IMR-90 (cell line): ENCODE data around the gene TPRKB. TPM values are rescaled to one million over a fixed set of nuclear protein-coding genes. Genes with fewer than 3 reads are reported as not detected.
"Not testable (repeated sequence)": the region's sequence is repeated elsewhere in the genome, so short reads cannot be mapped to it uniquely, and the experiment has no call there.

Experiments
- ATAC-seq: fragments of 200-7000 bp; cut with Tn5 transposase; 2 replicates; pipeline ENCODE4 v1.9.1; 2020; ENCODE audit warnings: low read depth, mild to moderate bottlenecking, moderate library complexity
- BruUV-seq: library from RNA; stranded (reverse); fragments of 400-500 nt; replicated peaks from 2 replicates; lab custom pipeline; 2021; lab: Mats Ljungman, UMichigan
- CTCF ChIA-PET: fragments of 300-600 bp; formaldehyde crosslinking; extraction: SDS; loops from one replicate; lab custom pipeline; 2021; ENCODE audit warnings: antibody characterized with exemption; lab: Yijun Ruan, JAX
- POLR2A ChIA-PET: fragments of 300-600 bp; sonication (Branson Sonifier 250); formaldehyde crosslinking; loops from one replicate; lab custom pipeline; 2022; ENCODE audit warnings: antibody characterized with exemption; ENCODE audit not compliant: unreplicated experiment; lab: Charles Lee
- DNase-seq: peaks from one replicate; pipeline ENCODE4 v3.0.0; 2013
- H2AFZ ChIP-seq: replicated peaks from 2 replicates; pipeline ENCODE3; 2013; ENCODE audit warnings: low read length, mild to moderate bottlenecking; ENCODE audit not compliant: poor library complexity
- H2AK5ac ChIP-seq: 2 replicates; pipeline ENCODE4 v1.6.1; 2013; ENCODE audit warnings: low read depth, low read length, inconsistent platforms
- H2AK9ac ChIP-seq: replicated peaks from 2 replicates; pipeline ENCODE3; 2013; ENCODE audit warnings: mild to moderate bottlenecking, low read depth, low read length, moderate library complexity; ENCODE audit not compliant: poor library complexity
- H2BK120ac ChIP-seq: 2 replicates; pipeline ENCODE4 v1.6.1; 2013; ENCODE audit warnings: low read depth, low read length, inconsistent platforms
- H2BK15ac ChIP-seq: 3 replicates; pipeline ENCODE4 v1.6.1; 2013; ENCODE audit warnings: low read depth, low read length, inconsistent platforms
- H2BK20ac ChIP-seq: 2 replicates; pipeline ENCODE4 v1.6.1; 2013; ENCODE audit warnings: low read depth, mild to moderate bottlenecking, inconsistent platforms, low read length, moderate library complexity
- H2BK5ac ChIP-seq: 2 replicates; pipeline ENCODE4 v1.6.1; 2013; ENCODE audit warnings: mild to moderate bottlenecking, low read depth, low read length, inconsistent platforms; ENCODE audit not compliant: poor library complexity, severe bottlenecking
- H3K14ac ChIP-seq: replicated peaks from 2 replicates; pipeline ENCODE4 v1.6.1; 2013; ENCODE audit warnings: low read depth, low read length, inconsistent platforms
- H3K18ac ChIP-seq: 2 replicates; pipeline ENCODE4 v1.6.1; 2013; ENCODE audit warnings: low read depth, low read length, control low read depth
- H3K23ac ChIP-seq: 2 replicates; pipeline ENCODE4 v1.6.1; 2013; ENCODE audit warnings: low read depth, low read length, inconsistent platforms
- H3K27ac ChIP-seq: 2 replicates; pipeline ENCODE4 v1.5.1; 2013; ENCODE audit warnings: mild to moderate bottlenecking, control low read depth, low read length; ENCODE audit not compliant: insufficient read depth
- H3K27me3 ChIP-seq: 2 replicates; pipeline ENCODE4 v1.6.1; 2013; ENCODE audit warnings: low read length; ENCODE audit not compliant: control insufficient read depth, insufficient read depth
- H3K36me3 ChIP-seq: 2 replicates; pipeline ENCODE4 v1.6.1; 2013; ENCODE audit warnings: low read length, mixed read lengths; ENCODE audit not compliant: control insufficient read depth, insufficient read depth
- H3K4ac ChIP-seq: 2 replicates; pipeline ENCODE4 v1.6.1; 2013; ENCODE audit warnings: low read depth, low read length, inconsistent platforms
- H3K4me1 ChIP-seq: 2 replicates; pipeline ENCODE4 v1.6.1; 2013; ENCODE audit warnings: low read length, mixed read lengths; ENCODE audit not compliant: control insufficient read depth, insufficient read depth
- H3K4me2 ChIP-seq: 2 replicates; pipeline ENCODE4 v1.6.1; 2013; ENCODE audit warnings: low read depth, mild to moderate bottlenecking, control low read depth, low read length, moderate library complexity
- H3K4me3 ChIP-seq: 2 replicates; pipeline ENCODE4 v1.5.1; 2013; ENCODE audit warnings: low read depth, mild to moderate bottlenecking, control low read depth, low read length, moderate library complexity; ENCODE audit not compliant: insufficient read depth
- H3K56ac ChIP-seq: 2 replicates; pipeline ENCODE4 v1.6.1; 2013; ENCODE audit warnings: low read length, inconsistent platforms; ENCODE audit not compliant: insufficient read depth; ENCODE audit errors: extremely low read depth
- H3K79me1 ChIP-seq, 2 experiments: 2 replicates each; pipeline ENCODE4 v1.6.1; 2013; ENCODE audit warnings: low read length in 2 of 2, inconsistent platforms in 1 of 2, low read depth in 1 of 2
- H3K9ac ChIP-seq: 2 replicates; pipeline ENCODE4 v1.6.1; 2013; ENCODE audit warnings: low read depth, low read length, control low read depth
- H3K9me1 ChIP-seq: 2 replicates; pipeline ENCODE4 v1.6.1; 2013; ENCODE audit warnings: low read length, inconsistent platforms; ENCODE audit not compliant: insufficient read depth
- H3K9me3 ChIP-seq: 2 replicates; pipeline ENCODE4 v1.6.1; 2013; ENCODE audit warnings: low read length; ENCODE audit not compliant: control insufficient read depth, insufficient read depth
- H4K20me1 ChIP-seq: 2 replicates; pipeline ENCODE4 v1.6.1; 2013; ENCODE audit warnings: low read length, inconsistent platforms; ENCODE audit not compliant: insufficient read depth
- H4K5ac ChIP-seq: 2 replicates; pipeline ENCODE4 v1.6.1; 2013; ENCODE audit warnings: mild to moderate bottlenecking, low read depth, low read length, control low read depth
- H4K8ac ChIP-seq, 2 experiments: 2 replicates each; pipeline ENCODE4 v1.6.1; 2013; ENCODE audit warnings: low read depth in 2 of 2, low read length in 2 of 2, control low read depth in 1 of 2, inconsistent platforms in 1 of 2
- H4K91ac ChIP-seq: 2 replicates; pipeline ENCODE4 v1.6.1; 2013; ENCODE audit warnings: low read depth, low read length, inconsistent platforms; ENCODE audit not compliant: insufficient read depth
- WGBS, 2 experiments: methylation state at CpG; one replicate each; pipeline versions ENCODE4 v1.1.5 to v1.1.7; 2013; ENCODE audit warnings: missing lambda C conversion rate in 2 of 2; ENCODE audit not compliant: insufficient read length in 1 of 2; ENCODE audit errors: extremely low coverage in 2 of 2; 5-methylcytosine and 5-hydroxymethylcytosine counted together
- dilution Hi-C: fragments of 300-500 bp; cut with HindIII; formaldehyde crosslinking; loops from one replicate; pipeline ENCODE4 v1.14.3; 2018; ENCODE audit warnings: low sequenced_read_pairs; ENCODE audit not compliant: unreplicated experiment
- in situ Hi-C: fragments of 300-500 bp; cut with MboI; formaldehyde crosslinking; loops from 3 replicates; pipeline ENCODE4 v1.14.3; 2019; ENCODE audit warnings: low sequenced_read_pairs, inconsistent platforms, mixed read lengths
- intact Hi-C: fragments of 100-400 bp; cut with micrococcal nuclease; formaldehyde crosslinking; loops from 2 replicates; pipeline ENCODE4 v1.10.0; 2022
- polyA plus RNA-seq, 3 experiments: library from polyadenylated mRNA; depleted of rRNA; stranded (reverse); fragments of >200 nt; gene quantifications; 2 replicates each; pipeline ENCODE4 v1.2.3, GENCODE V29; 2012; ENCODE audit warnings: low replicate concordance in 1 of 3
- total RNA-seq: library from RNA; depleted of rRNA; stranded (reverse); fragments of >200 nt; gene quantifications from 2 replicates; pipeline ENCODE4 v1.2.3, GENCODE V29; 2012

TPRKB gene
- total and polyA plus RNA-seq, 2 of the 4 experiments (the other 2 are of a cell fraction): 35.3 to 37.6 TPM

GRCh38 chr2:73696521-73696920 lies 40.6 kb downstream of the TPRKB start:
- not testable (repeated sequence) for H3K4ac ChIP-seq, H3K36me3 ChIP-seq, BruUV-seq

More at GRCh38 chr2:73696521-73696920, 40.6 kb downstream of the TPRKB start:
- H4K5ac ChIP-seq, H3K27me3 ChIP-seq, H2AFZ ChIP-seq, H3K9me1 ChIP-seq, in situ Hi-C loops, H2BK120ac ChIP-seq, H3K56ac ChIP-seq, H2BK15ac ChIP-seq, CTCF ChIA-PET, H3K79me1 ChIP-seq, dilution Hi-C loops, H3K4me3 ChIP-seq, H3K23ac ChIP-seq, H3K9ac ChIP-seq, H2AK5ac ChIP-seq, intact Hi-C loops, ATAC-seq, H3K18ac ChIP-seq, H3K4me1 ChIP-seq, H4K20me1 ChIP-seq, H4K91ac ChIP-seq, H3K9me3 ChIP-seq, H3K27ac ChIP-seq, POLR2A ChIA-PET, H3K14ac ChIP-seq, H4K8ac ChIP-seq, H2BK5ac ChIP-seq, DNase-seq, H3K4me2 ChIP-seq, H2BK20ac ChIP-seq, H2AK9ac ChIP-seq: not testable (repeated sequence)
- WGBS, 2 experiments: no CpG with 5 or more reads among the region's 3 CpGs
